HEK293 (cell line): ENCODE results near the gene DIP2C.

Experiments
- MEIS1 ChIP-seq: sonication (generic); formaldehyde crosslinking; IDR thresholded peaks from 2 replicates; pipeline ENCODE4 v1.8.1; 2022; ENCODE audit warnings: missing genetic modification reagents, mild to moderate bottlenecking, borderline replicate concordance
- MZF1 ChIP-seq: fragments of 450-650 bp; formaldehyde crosslinking; IDR thresholded peaks from 2 replicates; pipeline ENCODE4 v1.5.1; 2017; ENCODE audit warnings: missing biosample characterization, missing genetic modification characterization, borderline replicate concordance
- TRIM28 ChIP-seq: IDR thresholded peaks from 2 replicates; pipeline ENCODE4 v1.6.1; 2011; ENCODE audit warnings: low read length, control low read depth, borderline replicate concordance
- ZNF221 ChIP-seq: fragments of 450-650 bp; formaldehyde crosslinking; IDR thresholded peaks from 2 replicates; pipeline ENCODE4 v1.5.1; 2017; ENCODE audit warnings: missing biosample characterization, missing genetic modification characterization, borderline replicate concordance
- ZNF501 ChIP-seq: fragments of 450-650 bp; formaldehyde crosslinking; IDR thresholded peaks from 2 replicates; pipeline ENCODE4 v1.5.1; 2016; ENCODE audit warnings: missing biosample characterization, missing genetic modification characterization
- ZNF747 ChIP-seq: fragments of 450-650 bp; formaldehyde crosslinking; IDR thresholded peaks from 2 replicates; pipeline ENCODE4 v1.5.1; 2016; ENCODE audit warnings: missing biosample characterization, missing genetic modification characterization
- TF ChIP-seq, protein P1 (sequence below): fragments of 450-650 bp; formaldehyde crosslinking; conservative IDR thresholded peaks from 2 replicates; pipeline ENCODE4 v1.5.1; 2016; ENCODE audit warnings: low read depth, missing biosample characterization, missing genetic modification characterization
- TF ChIP-seq, protein P2 (sequence below): fragments of 450-650 bp; formaldehyde crosslinking; IDR thresholded peaks from 2 replicates; pipeline ENCODE4 v1.5.1; 2016; ENCODE audit warnings: missing biosample characterization, missing genetic modification characterization
- TF ChIP-seq, protein P3 (sequence below): fragments of 450-650 bp; formaldehyde crosslinking; IDR thresholded peaks from 2 replicates; pipeline ENCODE4 v1.5.1; 2016; ENCODE audit warnings: missing biosample characterization, missing genetic modification characterization
- TF ChIP-seq, protein P4 (sequence below): fragments of 450-650 bp; formaldehyde crosslinking; IDR thresholded peaks from 2 replicates; pipeline ENCODE4 v1.5.1; 2016; ENCODE audit warnings: missing biosample characterization, missing genetic modification characterization, borderline replicate concordance
- TF ChIP-seq, protein P5 (sequence below): fragments of 450-650 bp; formaldehyde crosslinking; IDR thresholded peaks from 2 replicates; pipeline ENCODE4 v1.5.1; 2016; ENCODE audit warnings: missing biosample characterization, missing genetic modification characterization

DIP2C gene

DNA sequence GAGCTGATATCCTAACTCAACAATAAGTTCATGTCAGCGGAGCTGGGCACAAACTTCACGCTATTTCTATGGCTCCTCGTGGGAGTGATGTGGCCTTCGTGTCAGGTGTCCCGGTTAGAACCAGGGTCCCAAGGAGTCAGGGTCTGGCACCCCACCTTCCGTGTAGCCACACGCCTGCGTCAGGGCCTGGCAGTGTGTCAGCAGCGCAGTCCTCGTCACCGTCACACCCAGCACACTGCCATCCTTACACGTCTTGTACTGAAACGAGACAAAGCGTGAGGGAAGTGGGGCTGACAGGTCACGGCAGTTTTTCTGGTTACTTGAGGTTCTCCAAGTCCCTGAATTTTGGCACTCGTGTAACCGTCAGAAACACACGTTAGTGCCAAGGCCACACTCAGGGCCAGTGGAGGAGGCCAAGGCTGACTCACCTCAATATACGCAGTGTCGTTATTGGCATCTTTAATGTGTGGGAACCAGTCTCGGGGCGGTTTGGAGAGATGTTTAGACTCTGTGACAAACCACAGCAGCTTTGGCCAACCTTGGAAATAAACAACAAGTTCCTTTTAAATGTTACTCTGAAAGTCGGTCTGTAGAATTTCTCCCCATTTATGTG is 299.5 kb downstream of the DIP2C start (continued):
- TF ChIP-seq, protein P1, sequence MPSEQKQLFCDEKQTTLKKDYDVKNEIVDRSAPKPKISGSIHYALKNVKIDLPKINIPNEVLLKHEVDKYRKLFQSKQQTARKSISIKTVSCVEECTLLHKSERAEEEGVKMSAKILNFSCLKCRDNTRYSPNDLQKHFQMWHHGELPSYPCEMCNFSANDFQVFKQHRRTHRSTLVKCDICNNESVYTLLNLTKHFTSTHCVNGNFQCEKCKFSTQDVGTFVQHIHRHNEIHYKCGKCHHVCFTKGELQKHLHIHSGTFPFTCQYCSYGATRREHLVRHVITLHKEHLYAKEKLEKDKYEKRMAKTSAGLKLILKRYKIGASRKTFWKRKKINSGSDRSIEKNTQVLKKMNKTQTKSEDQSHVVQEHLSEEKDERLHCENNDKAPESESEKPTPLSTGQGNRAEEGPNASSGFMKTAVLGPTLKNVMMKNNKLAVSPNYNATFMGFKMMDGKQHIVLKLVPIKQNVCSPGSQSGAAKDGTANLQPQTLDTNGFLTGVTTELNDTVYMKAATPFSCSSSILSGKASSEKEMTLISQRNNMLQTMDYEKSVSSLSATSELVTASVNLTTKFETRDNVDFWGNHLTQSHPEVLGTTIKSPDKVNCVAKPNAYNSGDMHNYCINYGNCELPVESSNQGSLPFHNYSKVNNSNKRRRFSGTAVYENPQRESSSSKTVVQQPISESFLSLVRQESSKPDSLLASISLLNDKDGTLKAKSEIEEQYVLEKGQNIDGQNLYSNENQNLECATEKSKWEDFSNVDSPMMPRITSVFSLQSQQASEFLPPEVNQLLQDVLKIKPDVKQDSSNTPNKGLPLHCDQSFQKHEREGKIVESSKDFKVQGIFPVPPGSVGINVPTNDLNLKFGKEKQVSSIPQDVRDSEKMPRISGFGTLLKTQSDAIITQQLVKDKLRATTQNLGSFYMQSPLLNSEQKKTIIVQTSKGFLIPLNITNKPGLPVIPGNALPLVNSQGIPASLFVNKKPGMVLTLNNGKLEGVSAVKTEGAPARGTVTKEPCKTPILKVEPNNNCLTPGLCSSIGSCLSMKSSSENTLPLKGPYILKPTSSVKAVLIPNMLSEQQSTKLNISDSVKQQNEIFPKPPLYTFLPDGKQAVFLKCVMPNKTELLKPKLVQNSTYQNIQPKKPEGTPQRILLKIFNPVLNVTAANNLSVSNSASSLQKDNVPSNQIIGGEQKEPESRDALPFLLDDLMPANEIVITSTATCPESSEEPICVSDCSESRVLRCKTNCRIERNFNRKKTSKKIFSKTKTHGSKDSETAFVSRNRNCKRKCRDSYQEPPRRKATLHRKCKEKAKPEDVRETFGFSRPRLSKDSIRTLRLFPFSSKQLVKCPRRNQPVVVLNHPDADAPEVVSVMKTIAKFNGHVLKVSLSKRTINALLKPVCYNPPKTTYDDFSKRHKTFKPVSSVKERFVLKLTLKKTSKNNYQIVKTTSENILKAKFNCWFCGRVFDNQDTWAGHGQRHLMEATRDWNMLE (tag by site-specific recombination): no peak
- TF ChIP-seq, protein P2, sequence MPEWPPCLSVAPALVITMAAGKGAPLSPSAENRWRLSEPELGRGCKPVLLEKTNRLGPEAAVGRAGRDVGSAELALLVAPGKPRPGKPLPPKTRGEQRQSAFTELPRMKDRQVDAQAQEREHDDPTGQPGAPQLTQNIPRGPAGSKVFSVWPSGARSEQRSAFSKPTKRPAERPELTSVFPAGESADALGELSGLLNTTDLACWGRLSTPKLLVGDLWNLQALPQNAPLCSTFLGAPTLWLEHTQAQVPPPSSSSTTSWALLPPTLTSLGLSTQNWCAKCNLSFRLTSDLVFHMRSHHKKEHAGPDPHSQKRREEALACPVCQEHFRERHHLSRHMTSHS: no peak
- TF ChIP-seq, protein P3, sequence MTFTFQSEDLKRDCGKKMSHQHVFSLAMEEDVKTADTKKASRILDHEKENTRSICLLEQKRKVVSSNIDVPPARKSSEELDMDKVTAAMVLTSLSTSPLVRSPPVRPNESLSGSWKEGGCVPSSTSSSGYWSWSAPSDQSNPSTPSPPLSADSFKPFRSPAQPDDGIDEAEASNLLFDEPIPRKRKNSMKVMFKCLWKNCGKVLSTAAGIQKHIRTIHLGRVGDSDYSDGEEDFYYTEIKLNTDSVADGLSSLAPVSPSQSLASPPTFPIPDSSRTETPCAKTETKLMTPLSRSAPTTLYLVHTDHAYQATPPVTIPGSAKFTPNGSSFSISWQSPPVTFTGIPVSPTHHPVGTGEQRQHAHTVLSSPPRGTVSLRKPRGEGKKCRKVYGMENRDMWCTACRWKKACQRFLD (tag by site-specific recombination): no peak
- TF ChIP-seq TRIM28: no peak
- TF ChIP-seq MEIS1 (CRISPR knock-in tag): no peak
- TF ChIP-seq, protein P4, sequence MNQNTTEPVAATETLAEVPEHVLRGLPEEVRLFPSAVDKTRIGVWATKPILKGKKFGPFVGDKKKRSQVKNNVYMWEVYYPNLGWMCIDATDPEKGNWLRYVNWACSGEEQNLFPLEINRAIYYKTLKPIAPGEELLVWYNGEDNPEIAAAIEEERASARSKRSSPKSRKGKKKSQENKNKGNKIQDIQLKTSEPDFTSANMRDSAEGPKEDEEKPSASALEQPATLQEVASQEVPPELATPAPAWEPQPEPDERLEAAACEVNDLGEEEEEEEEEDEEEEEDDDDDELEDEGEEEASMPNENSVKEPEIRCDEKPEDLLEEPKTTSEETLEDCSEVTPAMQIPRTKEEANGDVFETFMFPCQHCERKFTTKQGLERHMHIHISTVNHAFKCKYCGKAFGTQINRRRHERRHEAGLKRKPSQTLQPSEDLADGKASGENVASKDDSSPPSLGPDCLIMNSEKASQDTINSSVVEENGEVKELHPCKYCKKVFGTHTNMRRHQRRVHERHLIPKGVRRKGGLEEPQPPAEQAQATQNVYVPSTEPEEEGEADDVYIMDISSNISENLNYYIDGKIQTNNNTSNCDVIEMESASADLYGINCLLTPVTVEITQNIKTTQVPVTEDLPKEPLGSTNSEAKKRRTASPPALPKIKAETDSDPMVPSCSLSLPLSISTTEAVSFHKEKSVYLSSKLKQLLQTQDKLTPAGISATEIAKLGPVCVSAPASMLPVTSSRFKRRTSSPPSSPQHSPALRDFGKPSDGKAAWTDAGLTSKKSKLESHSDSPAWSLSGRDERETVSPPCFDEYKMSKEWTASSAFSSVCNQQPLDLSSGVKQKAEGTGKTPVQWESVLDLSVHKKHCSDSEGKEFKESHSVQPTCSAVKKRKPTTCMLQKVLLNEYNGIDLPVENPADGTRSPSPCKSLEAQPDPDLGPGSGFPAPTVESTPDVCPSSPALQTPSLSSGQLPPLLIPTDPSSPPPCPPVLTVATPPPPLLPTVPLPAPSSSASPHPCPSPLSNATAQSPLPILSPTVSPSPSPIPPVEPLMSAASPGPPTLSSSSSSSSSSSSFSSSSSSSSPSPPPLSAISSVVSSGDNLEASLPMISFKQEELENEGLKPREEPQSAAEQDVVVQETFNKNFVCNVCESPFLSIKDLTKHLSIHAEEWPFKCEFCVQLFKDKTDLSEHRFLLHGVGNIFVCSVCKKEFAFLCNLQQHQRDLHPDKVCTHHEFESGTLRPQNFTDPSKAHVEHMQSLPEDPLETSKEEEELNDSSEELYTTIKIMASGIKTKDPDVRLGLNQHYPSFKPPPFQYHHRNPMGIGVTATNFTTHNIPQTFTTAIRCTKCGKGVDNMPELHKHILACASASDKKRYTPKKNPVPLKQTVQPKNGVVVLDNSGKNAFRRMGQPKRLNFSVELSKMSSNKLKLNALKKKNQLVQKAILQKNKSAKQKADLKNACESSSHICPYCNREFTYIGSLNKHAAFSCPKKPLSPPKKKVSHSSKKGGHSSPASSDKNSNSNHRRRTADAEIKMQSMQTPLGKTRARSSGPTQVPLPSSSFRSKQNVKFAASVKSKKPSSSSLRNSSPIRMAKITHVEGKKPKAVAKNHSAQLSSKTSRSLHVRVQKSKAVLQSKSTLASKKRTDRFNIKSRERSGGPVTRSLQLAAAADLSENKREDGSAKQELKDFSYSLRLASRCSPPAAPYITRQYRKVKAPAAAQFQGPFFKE (tag by site-specific recombination): no peak
- TF ChIP-seq ZNF221 (tag by site-specific recombination): no peak
- no peak for TF ChIP-seq ZNF747 (tag by site-specific recombination)
- no peak for TF ChIP-seq ZNF501 (tag by site-specific recombination)
- TF ChIP-seq MZF1 (tag by site-specific recombination): no peak
- TF ChIP-seq, protein P5, sequence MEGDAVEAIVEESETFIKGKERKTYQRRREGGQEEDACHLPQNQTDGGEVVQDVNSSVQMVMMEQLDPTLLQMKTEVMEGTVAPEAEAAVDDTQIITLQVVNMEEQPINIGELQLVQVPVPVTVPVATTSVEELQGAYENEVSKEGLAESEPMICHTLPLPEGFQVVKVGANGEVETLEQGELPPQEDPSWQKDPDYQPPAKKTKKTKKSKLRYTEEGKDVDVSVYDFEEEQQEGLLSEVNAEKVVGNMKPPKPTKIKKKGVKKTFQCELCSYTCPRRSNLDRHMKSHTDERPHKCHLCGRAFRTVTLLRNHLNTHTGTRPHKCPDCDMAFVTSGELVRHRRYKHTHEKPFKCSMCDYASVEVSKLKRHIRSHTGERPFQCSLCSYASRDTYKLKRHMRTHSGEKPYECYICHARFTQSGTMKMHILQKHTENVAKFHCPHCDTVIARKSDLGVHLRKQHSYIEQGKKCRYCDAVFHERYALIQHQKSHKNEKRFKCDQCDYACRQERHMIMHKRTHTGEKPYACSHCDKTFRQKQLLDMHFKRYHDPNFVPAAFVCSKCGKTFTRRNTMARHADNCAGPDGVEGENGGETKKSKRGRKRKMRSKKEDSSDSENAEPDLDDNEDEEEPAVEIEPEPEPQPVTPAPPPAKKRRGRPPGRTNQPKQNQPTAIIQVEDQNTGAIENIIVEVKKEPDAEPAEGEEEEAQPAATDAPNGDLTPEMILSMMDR (tag by site-specific recombination): no peak
- TF ChIP-seq, all 188 proteins: peak for 0
